Measurements from ENCODE around the gene NR5A1.

NR5A1 gene

GRCh38 chr9:124467410-124468060, 39.7 kb downstream of the NR5A1 start:
- no peak for DNase-seq (ENCODE audit: low read depth)
- H3K4me3 ChIP-seq (ENCODE audit: low read length), result no peak overlapping the region
- TF ChIP-seq CTCF (conservative IDR thresholded peaks at IDR 0.05; ENCODE audit: low read depth, low read length), result no peak

- H3K4me3 ChIP-seq (ENCODE audit: low read length), result no peak overlapping the region
- no peak for TF ChIP-seq CTCF (conservative IDR thresholded peaks at IDR 0.05; ENCODE audit: low read depth, low read length)
- no peak for DNase-seq (ENCODE audit: low read depth)
Measured at GRCh38 chr9:124465736-124466135, 41.5 kb downstream of the NR5A1 start.

- DNase-seq (ENCODE audit: low read depth), result no peak
- TF ChIP-seq CTCF (conservative IDR thresholded peaks at IDR 0.05; ENCODE audit: low read depth, low read length), result no peak
- no peak overlapping the region for H3K4me3 ChIP-seq (ENCODE audit: low read length)
Measured at GRCh38 chr9:124462739-124463138, 44.5 kb downstream of the NR5A1 start.

- no peak overlapping the region for H3K4me3 ChIP-seq (ENCODE audit: low read length)
- no peak for DNase-seq (ENCODE audit: low read depth)
- no peak for TF ChIP-seq CTCF (conservative IDR thresholded peaks at IDR 0.05; ENCODE audit: low read depth, low read length)
Measured at GRCh38 chr9:124458441-124458840, 48.8 kb downstream of the NR5A1 start.

- H3K4me3 ChIP-seq (ENCODE audit: low read length), result no peak overlapping the region
- TF ChIP-seq CTCF (conservative IDR thresholded peaks at IDR 0.05; ENCODE audit: low read depth, low read length), result no peak
- DNase-seq (ENCODE audit: low read depth), result no peak
Measured at GRCh38 chr9:124457887-124458431, 49.2 kb downstream of the NR5A1 start.

GRCh38 chr9:124457079-124457886, 49.9 kb downstream of the NR5A1 start:
- no peak overlapping the region for H3K4me3 ChIP-seq (ENCODE audit: low read length)
- TF ChIP-seq CTCF (conservative IDR thresholded peaks at IDR 0.05; ENCODE audit: low read depth, low read length), result no peak
- DNase-seq (ENCODE audit: low read depth), result no peak

All from retinal pigment epithelial cell (primary cell).